ENCODE data around the gene GPATCH2L. TPM values are rescaled to one million over a fixed set of nuclear protein-coding genes. Genes with fewer than 3 reads are reported as not detected.

The GPATCH2L gene
- total RNA-seq, 4 donors from 2014 or later: 47.1 to 67.1 (median 58.4) TPM

DNA sequence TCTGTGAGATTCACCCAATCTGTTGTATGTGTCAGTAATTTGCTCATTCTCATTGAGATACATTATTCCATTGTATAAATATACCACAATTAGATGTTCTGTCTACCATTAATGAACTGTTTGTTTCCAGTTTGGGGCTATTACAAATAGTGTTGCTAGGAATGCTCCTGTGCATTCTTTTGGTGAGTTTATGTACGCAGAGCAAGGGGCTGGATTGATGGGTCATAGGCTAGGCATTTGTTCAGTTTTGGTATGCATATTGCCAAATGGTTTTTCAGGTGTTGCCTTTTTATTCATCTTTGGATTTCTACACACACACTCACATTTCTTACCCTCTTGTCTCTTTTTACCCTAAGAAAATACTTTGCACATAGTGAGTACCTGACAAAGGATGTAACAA lies 93.4 kb downstream of the GPATCH2L start:
- TF ChIP-seq, protein P1, sequence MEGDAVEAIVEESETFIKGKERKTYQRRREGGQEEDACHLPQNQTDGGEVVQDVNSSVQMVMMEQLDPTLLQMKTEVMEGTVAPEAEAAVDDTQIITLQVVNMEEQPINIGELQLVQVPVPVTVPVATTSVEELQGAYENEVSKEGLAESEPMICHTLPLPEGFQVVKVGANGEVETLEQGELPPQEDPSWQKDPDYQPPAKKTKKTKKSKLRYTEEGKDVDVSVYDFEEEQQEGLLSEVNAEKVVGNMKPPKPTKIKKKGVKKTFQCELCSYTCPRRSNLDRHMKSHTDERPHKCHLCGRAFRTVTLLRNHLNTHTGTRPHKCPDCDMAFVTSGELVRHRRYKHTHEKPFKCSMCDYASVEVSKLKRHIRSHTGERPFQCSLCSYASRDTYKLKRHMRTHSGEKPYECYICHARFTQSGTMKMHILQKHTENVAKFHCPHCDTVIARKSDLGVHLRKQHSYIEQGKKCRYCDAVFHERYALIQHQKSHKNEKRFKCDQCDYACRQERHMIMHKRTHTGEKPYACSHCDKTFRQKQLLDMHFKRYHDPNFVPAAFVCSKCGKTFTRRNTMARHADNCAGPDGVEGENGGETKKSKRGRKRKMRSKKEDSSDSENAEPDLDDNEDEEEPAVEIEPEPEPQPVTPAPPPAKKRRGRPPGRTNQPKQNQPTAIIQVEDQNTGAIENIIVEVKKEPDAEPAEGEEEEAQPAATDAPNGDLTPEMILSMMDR (IDR thresholded peaks at IDR 0.05; ENCODE audit: low read depth): no peak

DNA sequence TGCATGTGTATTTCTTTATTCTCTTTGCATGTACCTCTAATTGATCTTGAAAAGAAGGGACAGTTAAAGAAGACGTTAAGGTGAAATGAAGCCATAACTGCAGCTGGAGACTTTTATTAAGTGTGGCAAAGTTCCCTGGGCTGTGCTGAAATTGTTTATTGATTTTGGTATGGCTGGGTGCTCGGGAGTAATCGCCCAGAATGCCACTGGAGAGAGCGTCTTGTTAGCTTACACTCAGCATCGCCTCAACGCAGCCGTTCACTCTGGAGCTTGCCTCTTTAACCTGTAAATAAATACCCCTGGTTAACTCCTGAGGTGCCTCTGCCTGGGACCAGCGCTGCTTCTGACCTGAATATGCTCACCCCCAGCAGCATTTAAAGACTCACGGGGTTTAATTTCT lies 98.6 kb downstream of the GPATCH2L start:
- TF ChIP-seq, protein P1 (IDR thresholded peaks at IDR 0.05; ENCODE audit: low read depth): no peak

DNA sequence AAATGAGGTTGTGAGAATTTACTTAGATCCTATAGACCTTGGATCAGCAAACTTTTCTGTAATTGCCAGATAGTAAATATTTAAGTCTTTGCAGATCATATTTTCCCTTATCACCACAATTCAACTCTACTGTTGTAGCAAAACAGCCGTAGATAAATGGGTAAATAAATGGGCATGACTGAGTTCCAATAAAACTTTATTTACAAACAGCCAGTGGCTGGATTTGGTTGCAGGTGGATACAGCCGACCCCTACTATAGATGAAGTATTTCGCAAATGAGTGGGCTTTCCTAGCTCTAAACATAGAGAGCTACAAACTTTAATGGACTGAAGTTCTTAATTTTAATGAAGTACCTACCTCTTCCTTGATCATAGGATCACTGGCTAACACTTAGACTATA lies 100.7 kb downstream of the GPATCH2L start:
- TF ChIP-seq, protein P1 (IDR thresholded peaks at IDR 0.05; ENCODE audit: low read depth): no peak

DNA sequence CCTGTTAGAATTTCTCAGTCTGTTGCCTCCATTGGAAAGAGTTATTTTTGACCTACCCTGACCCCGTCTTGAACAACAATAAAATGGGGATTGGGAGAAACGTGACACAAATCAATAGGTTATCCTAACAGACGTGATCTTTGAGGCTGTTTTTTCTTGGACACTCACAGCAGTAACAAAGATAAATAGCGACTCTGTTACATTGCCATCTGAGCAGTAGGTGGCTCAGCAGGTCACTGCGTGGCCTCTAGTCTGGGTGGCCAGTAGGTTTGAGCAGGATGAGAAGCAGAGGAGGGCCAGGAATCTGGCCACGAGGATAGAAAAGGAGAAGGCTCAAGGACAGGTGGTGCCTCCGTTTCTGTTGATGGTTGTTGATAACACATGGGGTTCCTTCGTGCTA lies 101.4 kb downstream of the GPATCH2L start:
- TF ChIP-seq, protein P1 (IDR thresholded peaks at IDR 0.05; ENCODE audit: low read depth): no peak

DNA sequence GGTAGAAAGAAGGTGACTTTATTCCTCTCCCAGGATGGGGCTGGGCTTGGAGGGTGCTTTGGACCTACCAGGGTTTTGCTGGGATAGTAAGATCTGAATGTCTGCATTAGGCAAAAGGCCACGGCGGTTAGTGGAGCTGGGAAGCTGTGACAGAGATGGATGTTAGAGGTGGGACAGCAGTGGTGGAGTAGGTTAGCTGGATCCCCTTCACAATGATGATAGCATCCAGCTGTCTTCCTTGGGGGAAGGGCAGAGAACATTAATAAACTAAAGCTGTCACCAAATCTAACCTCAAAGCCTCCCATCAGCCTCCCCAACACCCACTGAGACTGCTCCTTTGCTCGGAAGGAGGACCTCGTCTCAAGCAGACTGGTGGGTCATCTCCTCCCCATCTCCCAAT lies 104.8 kb downstream of the GPATCH2L start:
- TF ChIP-seq, protein P1 (IDR thresholded peaks at IDR 0.05; ENCODE audit: low read depth): no peak

DNA sequence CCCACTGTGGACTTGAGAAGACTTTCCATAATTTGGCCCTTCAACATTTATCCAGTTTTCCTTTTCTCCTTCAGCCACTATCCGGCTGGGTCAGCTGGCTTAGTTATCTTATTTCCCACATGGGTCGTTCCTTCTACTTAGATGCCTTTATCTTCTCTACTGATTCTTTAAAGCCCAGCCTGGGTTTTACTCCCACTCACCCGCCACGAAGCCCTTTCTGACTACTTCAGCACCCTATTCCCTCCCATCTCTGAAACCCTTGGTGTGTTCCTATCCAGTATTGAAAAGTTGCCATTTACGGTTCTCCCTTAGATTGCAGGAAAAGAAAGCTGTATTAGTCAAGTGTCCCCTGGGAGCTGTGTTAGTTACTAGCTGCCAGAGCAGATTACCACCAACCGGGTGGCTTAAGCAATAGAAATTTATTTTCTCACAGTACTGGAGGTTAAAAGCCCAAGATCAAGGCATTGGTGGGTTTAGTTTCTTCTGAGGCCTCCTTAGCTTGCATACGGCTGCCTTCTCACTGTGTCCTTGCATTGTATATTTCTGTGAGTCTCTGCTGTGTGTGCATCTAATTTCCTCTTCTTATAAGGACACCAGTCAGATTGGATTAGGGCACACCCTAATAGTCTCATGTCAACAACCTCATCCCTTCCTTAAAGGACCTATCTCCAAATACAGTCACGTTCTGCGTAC lies 105.5 kb downstream of the GPATCH2L start:
- TF ChIP-seq, protein P1 (IDR thresholded peaks at IDR 0.05; ENCODE audit: low read depth): no peak

DNA sequence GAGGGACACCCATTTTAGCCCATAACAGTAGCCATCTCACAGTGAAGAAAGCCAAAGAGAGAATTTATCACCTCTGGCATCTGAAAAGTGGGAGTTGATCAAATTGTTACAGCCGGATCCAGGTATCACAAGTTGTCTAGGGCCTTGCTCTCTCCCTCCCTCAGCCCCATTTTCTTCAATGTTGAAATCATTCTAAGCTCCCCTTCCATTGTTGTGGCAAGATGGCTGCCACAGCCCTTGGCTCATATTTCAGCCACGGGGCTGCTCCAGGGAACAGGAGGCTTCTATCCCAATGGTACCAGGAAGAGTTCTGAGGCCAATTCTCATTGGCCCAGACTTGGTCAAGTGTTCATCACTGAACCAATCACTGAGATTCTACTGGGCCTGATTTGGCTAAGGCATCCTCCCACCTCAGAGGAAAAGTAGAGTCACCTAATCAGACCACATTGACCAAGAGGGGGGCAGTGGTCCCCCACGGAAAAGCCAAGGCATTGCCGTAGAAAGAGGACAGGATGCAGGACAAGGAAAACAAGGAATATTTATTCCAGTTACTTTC lies 106.2 kb downstream of the GPATCH2L start:
- TF ChIP-seq, protein P1 (IDR thresholded peaks at IDR 0.05; ENCODE audit: low read depth): no peak
